ENCODE data around the gene SLC25A14. TPM values are rescaled to one million over a fixed set of nuclear protein-coding genes. Genes with fewer than 3 reads are reported as not detected.
A peak's percentile ranks its signal among the peaks of the same experiment; 100 is the strongest.
"Not testable (repeated sequence)": the region's sequence is repeated elsewhere in the genome, so short reads cannot be mapped to it uniquely, and the experiment has no call there.

SLC25A14 gene
- total RNA-seq, 1 experiment from 2014 or later = 13.1 TPM

DNA sequence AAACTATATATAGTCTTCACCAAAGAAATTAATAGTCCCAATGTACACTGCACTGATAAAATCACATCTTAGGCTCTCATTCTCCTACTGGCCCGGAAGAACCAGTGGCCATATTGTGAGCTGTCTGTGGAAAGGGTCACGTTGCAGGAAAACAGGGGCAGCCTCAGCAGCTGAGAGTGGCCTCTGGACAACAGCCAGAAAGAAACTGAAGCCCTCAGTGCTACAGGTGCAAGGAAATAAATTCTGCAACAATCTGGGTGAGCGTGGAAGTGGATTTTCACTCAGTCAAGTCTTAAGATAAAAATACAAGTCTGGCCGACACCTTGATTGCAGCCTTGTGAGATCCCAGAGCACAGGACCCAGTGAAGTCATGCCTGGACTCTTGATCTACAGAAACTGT lies 3.2 kb upstream of the SLC25A14 start:
- no peak overlapping the region for H3K4me2 ChIP-seq (ENCODE audit: low read length)
- no peaks in the 10 kb centered on the region for H4K20me1 ChIP-seq (ENCODE audit: insufficient read depth)
- H3K27me3 ChIP-seq (ENCODE audit: insufficient read depth, low read length) = no peaks in the 10 kb centered on the region
- ChIA-PET RAD21 (ENCODE audit: low non-redundant PET in 1 of 2, low total read pairs in 2 of 2, uncharacterized antibody in 2 of 2, unreplicated experiment in 2 of 2) (no interaction called here), CTCF (no interaction called here), POLR2A (no interaction called here)
- DNase-seq (ENCODE audit: low read depth, low spot score) (no peak), ATAC-seq (no peak)
- H2AFZ ChIP-seq (ENCODE audit: low read depth, low read length, poor library complexity, severe bottlenecking) = no peak overlapping the region
- H3K27ac ChIP-seq (ENCODE audit: low read depth, low read length) = no peak overlapping the region
- H3K79me2 ChIP-seq (ENCODE audit: insufficient read depth, low read length) = no peaks in the 10 kb centered on the region
- TF ChIP-seq ELF1 (IDR thresholded peaks at IDR 0.05; ENCODE audit: borderline replicate concordance, low read depth) (no peak), EZH2phosphoT487 (IDR thresholded peaks at IDR 0.05; ENCODE audit: borderline replicate concordance) (no peak), ZNF274 (IDR thresholded peaks at IDR 0.05; ENCODE audit: low read depth, low read length) (no peak), EGR1 (IDR thresholded peaks at IDR 0.05; ENCODE audit: low read depth) (no peak), SRF (IDR thresholded peaks at IDR 0.05; ENCODE audit: low read depth) (no peak), ATF3 (IDR thresholded peaks at IDR 0.05) (no peak), CEBPB (IDR thresholded peaks at IDR 0.05; ENCODE audit: low read depth) (no peak)
- TF ChIP-seq, protein P1, sequence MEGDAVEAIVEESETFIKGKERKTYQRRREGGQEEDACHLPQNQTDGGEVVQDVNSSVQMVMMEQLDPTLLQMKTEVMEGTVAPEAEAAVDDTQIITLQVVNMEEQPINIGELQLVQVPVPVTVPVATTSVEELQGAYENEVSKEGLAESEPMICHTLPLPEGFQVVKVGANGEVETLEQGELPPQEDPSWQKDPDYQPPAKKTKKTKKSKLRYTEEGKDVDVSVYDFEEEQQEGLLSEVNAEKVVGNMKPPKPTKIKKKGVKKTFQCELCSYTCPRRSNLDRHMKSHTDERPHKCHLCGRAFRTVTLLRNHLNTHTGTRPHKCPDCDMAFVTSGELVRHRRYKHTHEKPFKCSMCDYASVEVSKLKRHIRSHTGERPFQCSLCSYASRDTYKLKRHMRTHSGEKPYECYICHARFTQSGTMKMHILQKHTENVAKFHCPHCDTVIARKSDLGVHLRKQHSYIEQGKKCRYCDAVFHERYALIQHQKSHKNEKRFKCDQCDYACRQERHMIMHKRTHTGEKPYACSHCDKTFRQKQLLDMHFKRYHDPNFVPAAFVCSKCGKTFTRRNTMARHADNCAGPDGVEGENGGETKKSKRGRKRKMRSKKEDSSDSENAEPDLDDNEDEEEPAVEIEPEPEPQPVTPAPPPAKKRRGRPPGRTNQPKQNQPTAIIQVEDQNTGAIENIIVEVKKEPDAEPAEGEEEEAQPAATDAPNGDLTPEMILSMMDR (IDR thresholded peaks at IDR 0.05 in 2 of 3, conservative IDR thresholded peaks at IDR 0.05 in 1 of 3; ENCODE audit: borderline replicate concordance in 1 of 3, insufficient read depth in 1 of 3, low read depth in 2 of 3, low read length in 2 of 3) = no peak
- no peak overlapping the region for H3K4me3 ChIP-seq (replicated peaks in 1 of 2; ENCODE audit: low read depth in 1 of 2, low read length in 2 of 2)
- H3K9me3 ChIP-seq (ENCODE audit: control insufficient read depth in 1 of 2, insufficient read depth in 1 of 2, low read depth in 1 of 2, low read length in 2 of 2) = no peaks in the 10 kb centered on the region
- H3K9me2 ChIP-seq (ENCODE audit: insufficient read depth) = no peaks in the 10 kb centered on the region
- peaks cover 0 to 7% of the 10 kb centered on the region in 2 experiments; a peak in 2 of 4 replicates for H3K4me1 ChIP-seq (ENCODE audit: control insufficient read depth in 1 of 2, insufficient read depth in 2 of 2, low read length in 2 of 2)
- intact Hi-C loops (cut with micrococcal nuclease) = no loop called here
- no TSS peak for BruUV-seq (replicated peaks)
- no peak overlapping the region for H3K9ac ChIP-seq (ENCODE audit: low read length)
- no peaks in the 10 kb centered on the region for H3K36me3 ChIP-seq (ENCODE audit: control insufficient read depth in 1 of 2, insufficient read depth in 2 of 2, low read length in 2 of 2)

- H3K9ac ChIP-seq (ENCODE audit: low read length) = peak overlapping the region; percentile 72
These were observed 850 bp upstream of the SLC25A14 start for GRCh38 chrX:130338869-130339268.

More at GRCh38 chrX:130338869-130339268, 850 bp upstream of the SLC25A14 start:
- H3K9me3 ChIP-seq (ENCODE audit: control insufficient read depth in 1 of 2, insufficient read depth in 1 of 2, low read depth in 1 of 2, low read length in 2 of 2); H4K20me1 ChIP-seq (ENCODE audit: insufficient read depth); H3K27me3 ChIP-seq (ENCODE audit: insufficient read depth, low read length); H2AFZ ChIP-seq (ENCODE audit: low read depth, low read length, poor library complexity, severe bottlenecking); H3K79me2 ChIP-seq (ENCODE audit: insufficient read depth, low read length); H3K27ac ChIP-seq (ENCODE audit: low read depth, low read length); POLR2A ChIA-PET; H3K4me1 ChIP-seq (ENCODE audit: control insufficient read depth in 1 of 2, insufficient read depth in 2 of 2, low read length in 2 of 2); ATAC-seq; H3K36me3 ChIP-seq (ENCODE audit: control insufficient read depth in 1 of 2, insufficient read depth in 2 of 2, low read length in 2 of 2); CTCF ChIA-PET; intact Hi-C loops (cut with micrococcal nuclease); RAD21 ChIA-PET (ENCODE audit: low non-redundant PET in 1 of 2, low total read pairs in 2 of 2, uncharacterized antibody in 2 of 2, unreplicated experiment in 2 of 2); BruUV-seq (replicated peaks); H3K9me2 ChIP-seq (ENCODE audit: insufficient read depth); DNase-seq (ENCODE audit: low read depth, low spot score): not testable (repeated sequence)
- Histone ChIP-seq H3K4me3 (replicated peaks in 1 of 2; ENCODE audit: low read depth in 1 of 2, low read length in 2 of 2) (peak overlapping the region in 1 of 2 experiments; percentile 74; a peak in 2 of 4 replicates), H3K4me2 (ENCODE audit: low read length) (peak overlapping the region; percentile 91)
